H1 (cell line): Measurements from ENCODE around the gene CLCF1. TPM values are rescaled to one million over a fixed set of nuclear protein-coding genes. Genes with fewer than 3 reads are reported as not detected.

Source experiments
- CTCF ChIA-PET: fragments of 300-600 bp; sonication (Branson Sonifier 250); formaldehyde crosslinking; loops from one replicate; lab custom pipeline; 2021; ENCODE audit not compliant: partially characterized antibody; lab: Charles Lee
- POLR2A ChIA-PET: fragments of 300-600 bp; sonication (Branson Sonifier 250); formaldehyde crosslinking; loops from one replicate; lab custom pipeline; 2021; ENCODE audit warnings: inconsistent platforms; ENCODE audit not compliant: partially characterized antibody; lab: Charles Lee
- DNase-seq, 2 experiments: peaks; one replicate each; pipeline versions ENCODE4 v3.0.0 to v3.0.0-alpha.2; 2010 to 2022; ENCODE audit warnings: low spot score in 2 of 2, low read depth in 1 of 2, mixed read lengths in 1 of 2
- FAIRE-seq: peaks from 2 replicates; lab custom pipeline; 2011; peaks lifted over from hg19 to GRCh38; lab: Jason Lieb, UNC
- H2AFZ ChIP-seq: 2 replicates; pipeline ENCODE4 v1.8.1; 2012; ENCODE audit warnings: low read length, inconsistent platforms
- H2AK5ac ChIP-seq: 2 replicates; pipeline ENCODE4 v1.6.1; 2013; ENCODE audit warnings: low read depth, low read length
- H2BK120ac ChIP-seq: replicated peaks from 2 replicates; pipeline ENCODE3; 2013; ENCODE audit warnings: low read depth, low read length, inconsistent platforms
- H2BK12ac ChIP-seq: 2 replicates; pipeline ENCODE4 v1.6.1; 2013; ENCODE audit warnings: low read depth, low read length
- H2BK15ac ChIP-seq: 2 replicates; pipeline ENCODE4 v1.6.1; 2013; ENCODE audit warnings: low read length
- H2BK20ac ChIP-seq: 2 replicates; pipeline ENCODE4 v1.6.1; 2013; ENCODE audit warnings: low read length
- H2BK5ac ChIP-seq: 2 replicates; pipeline ENCODE4 v1.6.1; 2013; ENCODE audit warnings: low read depth, low read length
- H3K14ac ChIP-seq: 2 replicates; pipeline ENCODE4 v1.6.1; 2013; ENCODE audit warnings: inconsistent platforms; ENCODE audit not compliant: insufficient read length
- H3K18ac ChIP-seq: 2 replicates; pipeline ENCODE4 v1.6.1; 2013; ENCODE audit warnings: low read length; ENCODE audit errors: extremely low read depth
- H3K23ac ChIP-seq: 2 replicates; pipeline ENCODE4 v1.6.1; 2013; ENCODE audit warnings: inconsistent platforms; ENCODE audit not compliant: insufficient read length
- H3K23me2 ChIP-seq: 2 replicates; pipeline ENCODE4 v1.6.1; 2013; ENCODE audit warnings: low read depth, low read length
- H3K27ac ChIP-seq: 2 replicates; pipeline ENCODE4 v1.6.1; 2011; ENCODE audit warnings: low read depth, low read length, inconsistent platforms
- H3K27me3 ChIP-seq, 4 experiments: replicated peaks in 1 of 4; 1 replicate in 1 of 4; 2 replicates in 3 of 4; pipeline versions ENCODE4 v1.6.1 to v1.8.1; 2011 to 2013; ENCODE audit warnings: low read length in 3 of 4, mild to moderate bottlenecking in 3 of 4, inconsistent platforms in 2 of 4, mixed read lengths in 2 of 4, moderate library complexity in 1 of 4; ENCODE audit not compliant: control insufficient read depth in 3 of 4, insufficient read depth in 3 of 4; ENCODE audit errors: extremely low read depth in 1 of 4
- H3K36me3 ChIP-seq, 4 experiments: 2 replicates each; pipeline versions ENCODE4 v1.6.1 to v1.8.1; 2011 to 2013; ENCODE audit warnings: mild to moderate bottlenecking in 4 of 4, low read length in 3 of 4, moderate library complexity in 2 of 4, control low read depth in 1 of 4, inconsistent platforms in 1 of 4; ENCODE audit not compliant: insufficient read depth in 4 of 4, control insufficient read depth in 2 of 4
- H3K4ac ChIP-seq: replicated peaks from 2 replicates; pipeline ENCODE3; 2013; ENCODE audit warnings: low read length, low read depth, mixed read lengths, inconsistent platforms; ENCODE audit not compliant: insufficient read length
- H3K4me1 ChIP-seq, 4 experiments: replicated peaks in 1 of 4; 1 replicate in 1 of 4; 2 replicates in 3 of 4; pipeline versions ENCODE4 v1.6.1 to v1.8.1; 2011 to 2013; ENCODE audit warnings: low read length in 3 of 4, inconsistent platforms in 2 of 4, mixed read lengths in 1 of 4; ENCODE audit not compliant: insufficient read depth in 4 of 4, control insufficient read depth in 3 of 4
- H3K4me2 ChIP-seq, 2 experiments: 2 replicates each; pipeline versions ENCODE4 v1.6.1 to v1.8.1; 2011 to 2013; ENCODE audit warnings: low read depth in 2 of 2, low read length in 2 of 2, control low read depth in 1 of 2, inconsistent platforms in 1 of 2, mild to moderate bottlenecking in 1 of 2; ENCODE audit not compliant: insufficient read depth in 1 of 2
- H3K4me3 ChIP-seq, 4 experiments: fragments of 200-600, 300-600 bp in 1 of 4; sonication (generic), shearing (Covaris generic), sonication (Bioruptor Twin) in 1 of 4; 2 replicates each; pipeline versions ENCODE4 v1.5.1 to v1.8.1; 2011 to 2016; ENCODE audit warnings: low read length in 4 of 4, low read depth in 3 of 4, control low read depth in 2 of 4, inconsistent platforms in 2 of 4, mild to moderate bottlenecking in 2 of 4, mixed read lengths in 1 of 4, moderate library complexity in 1 of 4; ENCODE audit not compliant: insufficient read depth in 2 of 4; ENCODE audit errors: extremely low read depth in 1 of 4
- H3K56ac ChIP-seq: replicated peaks from 2 replicates; pipeline ENCODE3; 2013; ENCODE audit warnings: low read depth, mild to moderate bottlenecking, mixed read lengths, low read length, inconsistent platforms; ENCODE audit not compliant: insufficient read length
- H3K79me1 ChIP-seq: 2 replicates; pipeline ENCODE4 v1.6.1; 2013; ENCODE audit warnings: low read depth, low read length, control low read depth
- H3K79me2 ChIP-seq, 2 experiments: 2 replicates each; pipeline versions ENCODE4 v1.6.1 to v1.8.1; 2012 to 2013; ENCODE audit warnings: low read length in 2 of 2, mild to moderate bottlenecking in 2 of 2, inconsistent platforms in 1 of 2; ENCODE audit not compliant: insufficient read depth in 2 of 2, control insufficient read depth in 1 of 2
- H3K9ac ChIP-seq, 4 experiments: replicated peaks in 1 of 4; 1 replicate in 1 of 4; 2 replicates in 3 of 4; pipeline versions ENCODE4 v1.6.1 to v1.8.1; 2011 to 2013; ENCODE audit warnings: low read depth in 3 of 4, low read length in 3 of 4, control low read depth in 2 of 4, mild to moderate bottlenecking in 2 of 4, moderate library complexity in 2 of 4, inconsistent platforms in 1 of 4; ENCODE audit errors: extremely low read depth in 1 of 4
- H3K9me3 ChIP-seq, 2 experiments: 2 replicates each; pipeline versions ENCODE4 v1.6.1 to v1.8.1; 2012 to 2013; ENCODE audit warnings: mild to moderate bottlenecking in 2 of 2, moderate library complexity in 2 of 2, control low read depth in 1 of 2, inconsistent platforms in 1 of 2, low read depth in 1 of 2, low read length in 1 of 2, mixed read lengths in 1 of 2; ENCODE audit not compliant: insufficient read depth in 2 of 2
- H4K20me1 ChIP-seq, 2 experiments: replicated peaks in 1 of 2; 2 replicates each; pipeline versions ENCODE3 to v1.8.1; 2011 to 2013; ENCODE audit warnings: inconsistent platforms in 2 of 2, low read length in 2 of 2, mild to moderate bottlenecking in 1 of 2; ENCODE audit not compliant: insufficient read depth in 2 of 2, control insufficient read depth in 1 of 2
- H4K5ac ChIP-seq: 2 replicates; pipeline ENCODE4 v1.6.1; 2013; ENCODE audit warnings: low read length, low read depth, mixed read lengths, inconsistent platforms; ENCODE audit not compliant: insufficient read length
- H4K8ac ChIP-seq: 2 replicates; pipeline ENCODE4 v1.8.0; 2013; ENCODE audit warnings: mild to moderate bottlenecking, moderate library complexity, low read length, inconsistent platforms; ENCODE audit not compliant: insufficient read depth; ENCODE audit errors: extremely low read depth
- H4K91ac ChIP-seq: replicated peaks from 2 replicates; pipeline ENCODE3; 2013; ENCODE audit warnings: low read length, mixed read lengths, inconsistent platforms; ENCODE audit not compliant: insufficient read length
- SAP30 ChIP-seq: fragments of 300-600 bp; sonication (generic); IDR thresholded peaks from 2 replicates; pipeline ENCODE4 v1.7.1; 2012; ENCODE audit warnings: low read length, moderate library complexity, mild to moderate bottlenecking, inconsistent platforms; ENCODE audit not compliant: insufficient read depth, insufficient replicate concordance
- USF2 ChIP-seq: IDR thresholded peaks from 2 replicates; pipeline ENCODE4 v1.6.1; 2011; ENCODE audit warnings: low read length, improper control_type of control experiment
- WGBS, 2 experiments: shearing (Covaris generic) in 1 of 2; methylation state at CpG; one replicate each; pipeline versions ENCODE4 v1.1.6 to v1.1.7; 2013 to 2015; ENCODE audit warnings: low lambda C conversion rate in 2 of 2, mixed read lengths in 2 of 2, inconsistent platforms in 1 of 2, low coverage in 1 of 2, missing lambda C conversion rate in 1 of 2; ENCODE audit not compliant: insufficient replicate concordance in 2 of 2, insufficient coverage in 1 of 2, insufficient read length in 1 of 2; ENCODE audit errors: extremely low coverage in 1 of 2, missing lambda C conversion rate in 1 of 2; 5-methylcytosine and 5-hydroxymethylcytosine counted together
- polyA plus RNA-seq, 7 experiments: library from polyadenylated mRNA; depleted of rRNA in 3 of 7; stranded (reverse) in 5 of 7; unstranded in 2 of 7; fragments of >200 nt in 5 of 7; fragments of 200-250 nt in 2 of 7; gene quantifications; 1 replicate in 5 of 7; 2 replicates in 1 of 7; 4 replicates in 1 of 7; pipeline versions ENCODE4 v1.2.1 to v1.2.3, GENCODE V29; 2011 to 2013; ENCODE audit warnings: missing spikeins in 2 of 7, mixed read lengths in 2 of 7
- total RNA-seq: library from RNA; stranded (reverse); fragmentation: NEBNext Ultra II Directional; extraction: Animal tissue kit (Norgen Biotek cat#: 25700); gene quantifications from 2 replicates; pipeline ENCODE4 v1.2.1, GENCODE V29; 2021

CLCF1 gene
- total and polyA plus RNA-seq, 2 of the 8 experiments (the other 6 are each of a cell fraction or from before 2014, with no cell fraction given) = 0.32 to 1.2 TPM

GRCh38 chr11:67352546-67353316 lies 20.7 kb downstream of the CLCF1 start:
- peak overlapping the region; percentile 57 to 78 (median 73) for H3K4me3 ChIP-seq
- H3K4me2 ChIP-seq = peak overlapping the region; percentile 90 to 94
- H3K27ac ChIP-seq = peak overlapping the region; percentile 72; the same call in 1 of the 2 replicates
- H4K5ac ChIP-seq = peak overlapping the region; percentile 95
- no peak overlapping the region for H2AK5ac ChIP-seq
- no peaks in the 10 kb centered on the region; a peak in 1 of 7 replicates for H3K27me3 ChIP-seq
- no peak overlapping the region for H3K56ac ChIP-seq
- no peak overlapping the region for H2AFZ ChIP-seq
- H2BK5ac ChIP-seq = peak overlapping the region; percentile 76
- DNase-seq (no peak), FAIRE-seq (no peak)
- ChIA-PET POLR2A (interaction anchor here (0.7 to 3.4 kb wide), 17 partner anchors 14 to 231 kb away, joined by 3 to 16 read pairs (median 4); partner anchors contain the start of genes GSTP1 and RAD9A), CTCF (interaction anchor here (0.7 to 20.0 kb wide), 10 partner anchors 9 to 195 kb away, joined by 3 to 1305 read pairs (median 19); partner anchors contain the start of genes CLCF1, PPP1CA, RAD9A and TBC1D10C)
- H4K8ac ChIP-seq = peak overlapping the region; percentile 69; the same call in 1 of the 2 replicates
- peaks cover 8% of the 10 kb centered on the region; the same call in 1 of the 2 replicates for H3K23me2 ChIP-seq
- H3K79me2 ChIP-seq = no peaks in the 10 kb centered on the region
- no peak overlapping the region for H2BK12ac ChIP-seq
- H2BK20ac ChIP-seq = no peak overlapping the region
- H3K4ac ChIP-seq = no peak overlapping the region
- peaks cover 0 to 3% of the 10 kb centered on the region in 2 experiments for H4K20me1 ChIP-seq
- peak overlapping the region; percentile 72 for H2BK15ac ChIP-seq
- 35% methylated on average over 23 of the region's 25 CpGs; no CpG with 5 or more reads in 1 of the 2 experiments for WGBS, 2 experiments
- no peak overlapping the region for H3K23ac ChIP-seq
- peak overlapping the region in 3 of 4 experiments; percentile 41 to 62 (median 51); a peak in 5 of 7 replicates for H3K9ac ChIP-seq
- H4K91ac ChIP-seq = peak overlapping the region; percentile 11
- H3K14ac ChIP-seq = no peak overlapping the region
- H2BK120ac ChIP-seq = no peak overlapping the region
- H3K18ac ChIP-seq = peak overlapping the region; percentile 60; the same call in 1 of the 2 replicates
- H3K4me1 ChIP-seq = peaks cover 0 to 18% (median 15%) of the 10 kb centered on the region in 4 experiments; a peak in 6 of 7 replicates
- H3K79me1 ChIP-seq = peaks cover 2% of the 10 kb centered on the region; the same call in 1 of the 2 replicates
- TF ChIP-seq SAP30 (peak; percentile 93), USF2 (no peak)
- no peaks in the 10 kb centered on the region for H3K36me3 ChIP-seq
- H3K9me3 ChIP-seq = no peaks in the 10 kb centered on the region
